ENCODE results near the gene POLE4.

POLE4 gene

DNA sequence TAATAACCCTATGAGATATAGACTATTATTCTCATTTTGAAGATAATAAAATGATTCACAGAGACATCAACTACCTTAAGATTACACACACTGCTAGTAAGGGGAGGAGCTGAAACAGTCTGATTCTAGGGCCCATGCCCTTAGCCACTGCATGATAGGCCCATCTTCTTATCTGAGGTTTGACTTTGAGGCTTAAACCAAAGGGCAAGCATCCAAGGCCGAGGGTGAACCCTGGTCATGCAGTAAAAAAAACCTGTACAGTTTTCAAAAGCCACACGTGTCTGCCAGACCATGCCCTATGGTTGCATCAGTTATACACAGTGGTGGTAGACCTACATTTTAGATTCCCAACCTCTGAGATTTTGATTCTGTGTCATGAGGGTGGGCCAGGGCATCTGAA is 44.8 kb downstream of the POLE4 start:
- no peak for DNase-seq

DNA sequence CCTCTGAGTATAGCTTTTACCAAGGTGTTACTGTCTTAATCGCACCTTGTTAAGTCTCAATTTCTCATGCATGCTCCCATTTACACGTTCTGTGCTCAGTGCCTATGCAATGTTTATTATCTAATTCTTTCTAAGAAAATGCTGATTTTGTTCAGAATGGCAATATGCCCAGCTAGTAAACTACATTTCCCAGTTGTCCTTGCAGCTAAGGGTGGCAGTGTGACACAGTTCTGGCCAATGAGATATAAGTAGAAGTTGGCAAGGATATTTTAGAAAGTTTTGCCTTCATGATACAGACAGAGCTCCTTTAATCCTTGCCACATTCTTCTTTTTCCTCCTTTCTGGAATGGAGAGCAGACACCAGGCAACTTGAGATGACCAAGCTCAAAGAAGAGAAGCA is 45.3 kb downstream of the POLE4 start:
- DNase-seq, result no peak

DNA sequence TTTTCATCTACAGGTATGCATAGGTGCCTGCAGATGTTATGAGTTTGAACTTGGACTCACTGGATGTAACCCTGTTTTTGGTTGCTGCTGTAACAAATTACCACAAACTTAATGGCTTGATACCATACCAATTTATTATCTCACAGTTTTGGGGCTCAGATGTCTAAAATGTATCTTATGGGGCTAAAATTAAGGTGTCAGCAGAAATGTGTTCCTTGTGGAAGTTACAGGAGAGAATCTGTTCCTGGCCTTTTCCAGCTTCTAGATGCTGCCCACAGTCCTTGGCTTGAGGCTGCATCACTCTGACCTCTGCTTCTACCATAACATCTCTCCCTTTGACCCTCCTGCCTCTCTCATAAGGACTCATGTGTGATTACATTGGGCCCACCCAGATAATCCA is 47.6 kb downstream of the POLE4 start:
- DNase-seq, result no peak

DNA sequence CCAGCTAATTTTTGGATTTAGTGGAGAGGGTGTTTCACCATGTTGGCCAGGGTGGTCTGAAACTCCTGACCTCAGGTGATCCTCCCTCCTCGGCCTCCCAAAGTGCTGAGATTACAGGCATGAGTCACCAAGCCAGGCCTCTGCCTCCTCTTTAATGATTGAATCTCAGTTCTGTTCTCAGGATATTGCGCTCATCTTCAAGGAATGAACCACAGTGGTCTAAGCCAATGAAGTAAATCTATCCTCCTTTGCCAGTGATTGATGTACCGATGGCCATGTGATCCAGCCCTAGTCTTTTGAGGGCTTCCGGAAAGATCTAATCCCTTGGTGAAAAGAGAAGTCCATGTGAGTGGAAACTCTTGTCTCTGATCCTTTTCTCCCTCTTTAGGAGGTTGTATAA is 48.6 kb downstream of the POLE4 start:
- no peak for DNase-seq

DNA sequence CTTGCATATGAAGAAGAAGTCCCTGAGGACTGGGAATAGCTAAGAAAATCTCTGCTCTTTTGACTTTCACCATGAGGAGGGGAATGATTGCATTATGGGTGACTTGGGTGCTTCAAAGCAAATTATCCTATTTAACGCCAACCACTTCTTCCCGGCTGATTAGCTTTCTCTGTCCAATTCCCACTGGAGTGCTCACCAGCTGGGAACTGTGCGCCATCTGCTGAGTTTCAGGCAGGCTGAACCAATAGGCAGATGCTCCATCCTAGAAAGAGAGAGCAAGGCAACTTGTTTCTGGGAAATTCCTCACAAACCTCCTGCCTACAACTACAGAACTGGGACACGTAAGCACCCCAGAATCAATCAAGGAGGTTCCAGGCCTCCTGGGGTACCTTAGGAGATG is 49.4 kb downstream of the POLE4 start:
- DNase-seq, result no peak

DNA sequence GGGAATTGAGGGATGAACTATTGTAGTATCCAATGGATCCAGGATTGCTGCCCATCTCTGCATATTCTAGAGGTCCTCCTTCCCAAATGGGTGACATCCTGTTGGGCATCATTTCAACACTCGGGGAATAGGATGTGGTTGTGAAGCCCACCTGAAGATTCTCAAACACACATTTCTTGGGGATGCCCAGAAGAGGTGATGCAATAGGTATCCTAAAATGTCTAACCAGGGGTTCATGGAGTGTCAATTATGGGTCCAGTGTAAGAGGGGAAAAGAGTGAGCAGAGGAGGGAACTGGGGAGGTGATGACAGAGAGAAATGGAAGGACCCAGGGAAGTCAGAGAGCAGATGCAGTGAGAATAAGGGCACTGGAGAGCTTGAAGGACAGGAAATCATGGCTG is 52.1 kb downstream of the POLE4 start:
- DNase-seq, result no peak

DNA sequence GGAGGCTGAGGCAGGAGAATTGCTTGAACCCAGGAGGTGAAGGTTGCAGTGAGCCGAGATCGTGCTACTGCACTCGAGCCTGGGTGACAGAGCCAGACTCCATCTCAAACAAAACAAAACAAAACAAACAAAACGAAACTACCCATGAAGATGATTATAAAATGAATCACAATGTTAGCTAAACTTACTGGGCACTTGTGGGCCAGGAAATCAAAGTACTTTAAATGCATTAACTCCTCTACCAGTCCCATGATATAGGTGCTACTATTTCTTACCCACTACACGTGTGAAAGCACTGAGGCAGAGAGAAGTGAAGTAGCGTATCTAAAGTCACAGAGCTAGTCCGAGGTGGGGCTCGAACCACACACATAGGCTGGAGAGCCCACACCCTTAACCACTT is 53.6 kb downstream of the POLE4 start:
- DNase-seq, result no peak

DNA sequence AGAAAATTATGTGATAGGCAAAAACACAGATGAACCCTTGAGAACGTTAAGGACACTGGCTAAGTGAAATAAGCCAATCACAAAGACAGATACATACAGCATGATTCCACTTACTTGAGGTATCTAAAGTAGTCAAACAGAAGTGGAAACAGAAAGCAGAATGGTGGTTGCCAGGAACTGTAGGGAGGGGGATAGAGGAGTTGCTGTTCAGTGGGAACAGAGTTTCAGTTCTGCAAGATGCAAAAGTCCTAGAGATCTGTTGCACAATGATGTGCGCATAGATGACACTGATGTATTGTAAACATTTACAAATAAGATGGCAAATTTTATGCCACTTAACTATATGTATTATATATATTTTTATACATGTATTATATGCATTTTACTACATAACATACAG is 59.7 kb downstream of the POLE4 start:
- no peak for DNase-seq
